GM13977 (cell line): ENCODE results near the gene LAMA4.

ENCODE experiments used
- DNase-seq: peaks from one replicate; pipeline ENCODE4 v3.0.0; 2012; ENCODE audit warnings: low spot score
- CTCF ChIP-seq: IDR thresholded peaks from 2 replicates; pipeline ENCODE4 v1.5.1; 2012; ENCODE audit warnings: mild to moderate bottlenecking, control low read depth; ENCODE audit not compliant: insufficient read depth; ENCODE audit errors: extremely low read depth, missing control alignments
- in situ Hi-C: fragments of 300-500 bp; cut with MboI; formaldehyde crosslinking; loops from one replicate; pipeline ENCODE4 v1.12.0; 2022; ENCODE audit warnings: low sequenced_read_pairs, low pct_unique_long_range_greater_than_20kb, mixed read lengths, inconsistent platforms; ENCODE audit not compliant: unreplicated experiment

LAMA4 gene

GRCh38 chr6:112252571-112253497 is 1.5 kb downstream of the LAMA4 start:
- TF ChIP-seq CTCF, result no peak
- in situ Hi-C loops, result no loop called here
- no peak for DNase-seq

- in situ Hi-C loops, result no loop called here
- no peak for DNase-seq
- no peak for TF ChIP-seq CTCF
Observed at GRCh38 chr6:112251171-112251875, 3.0 kb downstream of the LAMA4 start.

- DNase-seq, result no peak
- in situ Hi-C loops, result no loop called here
- no peak for TF ChIP-seq CTCF
Observed at GRCh38 chr6:112249489-112249888, 4.9 kb downstream of the LAMA4 start.

- no peak for DNase-seq
- TF ChIP-seq CTCF, result no peak
- in situ Hi-C loops, result no loop called here
Observed at GRCh38 chr6:112247275-112247674, 7.1 kb downstream of the LAMA4 start.

GRCh38 chr6:112245511-112246203 is 8.7 kb downstream of the LAMA4 start:
- no peak for TF ChIP-seq CTCF
- in situ Hi-C loops, result no loop called here
- no peak for DNase-seq
